GM23338 (cell line): Measurements from ENCODE around the gene LAMA4.

Source experiments
- EZH2 ChIP-seq: fragments of 200-600 bp; sonication (generic); IDR thresholded peaks from one replicate; pipeline ENCODE4 v1.8.0; 2017; ENCODE audit warnings: antibody characterized with exemption, mild to moderate bottlenecking, low read depth; ENCODE audit not compliant: unreplicated experiment
- STAT1 ChIP-seq: IDR thresholded peaks from one replicate; pipeline ENCODE4 v1.6.1; 2016; ENCODE audit warnings: antibody characterized with exemption; ENCODE audit not compliant: unreplicated experiment
- TF ChIP-seq, protein P1 (sequence below), 2 experiments: fragments of 200-600 bp in 1 of 2; sonication (generic) in 1 of 2; conservative IDR thresholded peaks; 2 replicates each; pipeline versions ENCODE4 v1.5.1 to v1.6.1; 2016 to 2017; ENCODE audit warnings: antibody characterized with exemption in 2 of 2, low read depth in 2 of 2, mild to moderate bottlenecking in 2 of 2, moderate library complexity in 1 of 2

DNA sequence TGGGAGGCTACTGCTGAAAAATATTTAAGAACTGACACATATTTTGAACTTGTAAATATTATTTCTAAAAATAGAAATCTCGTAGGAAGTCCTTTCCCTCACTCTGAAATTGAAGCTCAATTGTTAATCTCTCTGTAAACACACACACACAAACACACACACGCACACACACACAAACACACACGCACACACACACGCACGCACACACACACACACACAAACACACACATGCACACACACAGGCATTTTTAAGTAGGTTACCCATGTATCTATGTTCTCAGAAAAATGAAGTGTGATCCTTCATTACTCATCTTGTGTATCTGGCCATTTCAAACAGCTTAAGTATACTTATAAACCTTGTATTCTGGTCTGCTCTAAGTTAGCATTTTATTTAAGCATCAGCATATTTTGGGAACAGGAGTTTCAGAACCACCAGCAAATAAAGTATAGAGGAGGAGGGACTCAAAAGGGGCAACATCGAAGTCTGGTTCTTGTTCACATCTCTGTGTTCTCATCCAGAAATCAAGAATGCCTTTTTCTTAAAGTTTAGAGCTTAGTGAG lies 188.9 kb downstream of the LAMA4 start:
- TF ChIP-seq EZH2 (no peak), STAT1 (no peak)
- TF ChIP-seq, protein P1, sequence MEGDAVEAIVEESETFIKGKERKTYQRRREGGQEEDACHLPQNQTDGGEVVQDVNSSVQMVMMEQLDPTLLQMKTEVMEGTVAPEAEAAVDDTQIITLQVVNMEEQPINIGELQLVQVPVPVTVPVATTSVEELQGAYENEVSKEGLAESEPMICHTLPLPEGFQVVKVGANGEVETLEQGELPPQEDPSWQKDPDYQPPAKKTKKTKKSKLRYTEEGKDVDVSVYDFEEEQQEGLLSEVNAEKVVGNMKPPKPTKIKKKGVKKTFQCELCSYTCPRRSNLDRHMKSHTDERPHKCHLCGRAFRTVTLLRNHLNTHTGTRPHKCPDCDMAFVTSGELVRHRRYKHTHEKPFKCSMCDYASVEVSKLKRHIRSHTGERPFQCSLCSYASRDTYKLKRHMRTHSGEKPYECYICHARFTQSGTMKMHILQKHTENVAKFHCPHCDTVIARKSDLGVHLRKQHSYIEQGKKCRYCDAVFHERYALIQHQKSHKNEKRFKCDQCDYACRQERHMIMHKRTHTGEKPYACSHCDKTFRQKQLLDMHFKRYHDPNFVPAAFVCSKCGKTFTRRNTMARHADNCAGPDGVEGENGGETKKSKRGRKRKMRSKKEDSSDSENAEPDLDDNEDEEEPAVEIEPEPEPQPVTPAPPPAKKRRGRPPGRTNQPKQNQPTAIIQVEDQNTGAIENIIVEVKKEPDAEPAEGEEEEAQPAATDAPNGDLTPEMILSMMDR (conservative IDR thresholded peaks at IDR 0.05; ENCODE audit: low read depth in 2 of 2) = no peak
